ENCODE data around the gene CHMP1A.

DNA sequence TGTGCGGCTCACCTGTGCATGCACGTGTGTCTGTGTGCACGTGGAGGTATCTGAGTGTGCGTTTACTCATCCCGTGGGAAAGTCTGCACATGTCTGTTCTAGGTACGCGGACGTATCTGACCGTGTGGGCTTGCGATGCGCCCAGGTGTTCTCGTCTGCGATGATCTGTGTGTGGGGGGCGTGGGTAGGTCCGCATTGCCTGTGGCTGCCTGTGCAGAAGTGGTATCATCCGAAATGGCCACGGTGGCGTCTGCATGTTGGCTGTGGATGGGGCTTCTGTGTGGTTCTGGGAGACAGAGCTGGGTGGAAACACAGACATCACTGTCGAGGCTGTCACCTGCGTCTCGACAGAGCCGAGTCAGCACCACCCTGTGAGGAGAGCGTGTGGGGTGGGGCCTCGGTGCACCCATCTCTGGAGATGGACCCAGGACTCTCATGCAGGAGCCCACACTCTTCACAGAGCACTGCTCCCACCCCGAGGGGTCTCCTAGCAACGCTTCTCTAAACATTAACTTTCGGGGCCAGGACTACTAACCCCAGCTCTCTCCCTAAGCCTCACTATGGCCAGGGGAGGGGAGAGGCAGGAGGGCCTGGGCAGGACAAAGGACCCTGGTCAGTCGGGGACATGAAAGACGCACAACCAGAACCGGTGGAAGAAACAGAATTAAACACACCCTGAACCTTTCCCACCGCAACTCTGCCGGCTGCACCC lies 35.7 kb downstream of the CHMP1A start:
- TF ChIP-seq, protein P1, sequence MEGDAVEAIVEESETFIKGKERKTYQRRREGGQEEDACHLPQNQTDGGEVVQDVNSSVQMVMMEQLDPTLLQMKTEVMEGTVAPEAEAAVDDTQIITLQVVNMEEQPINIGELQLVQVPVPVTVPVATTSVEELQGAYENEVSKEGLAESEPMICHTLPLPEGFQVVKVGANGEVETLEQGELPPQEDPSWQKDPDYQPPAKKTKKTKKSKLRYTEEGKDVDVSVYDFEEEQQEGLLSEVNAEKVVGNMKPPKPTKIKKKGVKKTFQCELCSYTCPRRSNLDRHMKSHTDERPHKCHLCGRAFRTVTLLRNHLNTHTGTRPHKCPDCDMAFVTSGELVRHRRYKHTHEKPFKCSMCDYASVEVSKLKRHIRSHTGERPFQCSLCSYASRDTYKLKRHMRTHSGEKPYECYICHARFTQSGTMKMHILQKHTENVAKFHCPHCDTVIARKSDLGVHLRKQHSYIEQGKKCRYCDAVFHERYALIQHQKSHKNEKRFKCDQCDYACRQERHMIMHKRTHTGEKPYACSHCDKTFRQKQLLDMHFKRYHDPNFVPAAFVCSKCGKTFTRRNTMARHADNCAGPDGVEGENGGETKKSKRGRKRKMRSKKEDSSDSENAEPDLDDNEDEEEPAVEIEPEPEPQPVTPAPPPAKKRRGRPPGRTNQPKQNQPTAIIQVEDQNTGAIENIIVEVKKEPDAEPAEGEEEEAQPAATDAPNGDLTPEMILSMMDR (IDR thresholded peaks at IDR 0.05): no peak
- no peak for TF ChIP-seq POLR2A (IDR thresholded peaks at IDR 0.05)

Data from body of pancreas (tissue), 4 donors.